ENCODE data around the gene TOM1L2. TPM values are rescaled to one million over a fixed set of nuclear protein-coding genes. Genes with fewer than 3 reads are reported as not detected.
"Not testable (repeated sequence)": the region's sequence is repeated elsewhere in the genome, so short reads cannot be mapped to it uniquely, and the experiment has no call there.

The TOM1L2 gene
- total RNA-seq, 1 experiment from 2014 or later = 12.8 TPM

GRCh38 chr17:18002171-18002570, 30.0 kb upstream of the TOM1L2 start:
- no peak for DNase-seq
- Histone ChIP-seq H3K9me3 (no peaks in the 10 kb centered on the region), H3K4me3 (no peak overlapping the region), H3K36me3 (no peaks in the 10 kb centered on the region), H3K27me3 (no peaks in the 10 kb centered on the region)

GRCh38 chr17:18000030-18000408, 27.8 kb upstream of the TOM1L2 start:
- H3K9me3 ChIP-seq = no peaks in the 10 kb centered on the region
- no peaks in the 10 kb centered on the region for H3K36me3 ChIP-seq
- no peak overlapping the region for H3K4me3 ChIP-seq
- no peaks in the 10 kb centered on the region for H3K27me3 ChIP-seq
- DNase-seq = no peak

GRCh38 chr17:17999364-18000029, 27.3 kb upstream of the TOM1L2 start:
- no peaks in the 10 kb centered on the region for H3K36me3 ChIP-seq
- H3K4me3 ChIP-seq = no peak overlapping the region
- no peak for DNase-seq
- H3K27me3 ChIP-seq = no peaks in the 10 kb centered on the region
- H3K9me3 ChIP-seq = no peaks in the 10 kb centered on the region

GRCh38 chr17:17998934-17999333, 26.7 kb upstream of the TOM1L2 start:
- H3K9me3 ChIP-seq = no peaks in the 10 kb centered on the region
- no peaks in the 10 kb centered on the region for H3K36me3 ChIP-seq
- no peak overlapping the region for H3K4me3 ChIP-seq
- H3K27me3 ChIP-seq = no peaks in the 10 kb centered on the region
- DNase-seq = no peak

- not testable (repeated sequence) for H3K9me3 ChIP-seq, H3K27me3 ChIP-seq, H3K36me3 ChIP-seq, DNase-seq, H3K4me3 ChIP-seq
Observed at GRCh38 chr17:17995887-17996286, 23.7 kb upstream of the TOM1L2 start.

GRCh38 chr17:17994271-17995069, 22.3 kb upstream of the TOM1L2 start:
- H3K27me3 ChIP-seq = no peaks in the 10 kb centered on the region
- no peaks in the 10 kb centered on the region for H3K36me3 ChIP-seq
- H3K9me3 ChIP-seq = no peaks in the 10 kb centered on the region
- DNase-seq = no peak
- H3K4me3 ChIP-seq = no peak overlapping the region

- Histone ChIP-seq H3K4me3 (no peak overlapping the region), H3K36me3 (no peaks in the 10 kb centered on the region), H3K9me3 (no peaks in the 10 kb centered on the region), H3K27me3 (no peaks in the 10 kb centered on the region)
- no peak for DNase-seq
Observed at GRCh38 chr17:17993852-17994251, 21.7 kb upstream of the TOM1L2 start.

- Histone ChIP-seq H3K36me3 (no peaks in the 10 kb centered on the region), H3K27me3 (no peaks in the 10 kb centered on the region), H3K4me3 (no peak overlapping the region), H3K9me3 (no peaks in the 10 kb centered on the region)
- DNase-seq = no peak
Observed at GRCh38 chr17:17993366-17993765, 21.2 kb upstream of the TOM1L2 start.

- peak; percentile 17 for DNase-seq
- no peaks in the 10 kb centered on the region for H3K27me3 ChIP-seq
- H3K9me3 ChIP-seq = no peaks in the 10 kb centered on the region
- H3K36me3 ChIP-seq = no peaks in the 10 kb centered on the region
- no peak overlapping the region for H3K4me3 ChIP-seq
Observed at GRCh38 chr17:17990282-17990681, 18.1 kb upstream of the TOM1L2 start.

GRCh38 chr17:17989618-17990017, 17.4 kb upstream of the TOM1L2 start:
- Histone ChIP-seq H3K36me3 (no peaks in the 10 kb centered on the region), H3K27me3 (no peaks in the 10 kb centered on the region), H3K9me3 (no peaks in the 10 kb centered on the region), H3K4me3 (no peak overlapping the region)
- no peak for DNase-seq

GRCh38 chr17:17989081-17989480, 16.9 kb upstream of the TOM1L2 start:
- Histone ChIP-seq H3K27me3 (no peaks in the 10 kb centered on the region), H3K9me3 (no peaks in the 10 kb centered on the region)

GRCh38 chr17:17988427-17988945, 16.3 kb upstream of the TOM1L2 start:
- DNase-seq = no peak
- no peaks in the 10 kb centered on the region for H3K27me3 ChIP-seq
- no peaks in the 10 kb centered on the region for H3K9me3 ChIP-seq
- H3K36me3 ChIP-seq = no peaks in the 10 kb centered on the region
- H3K4me3 ChIP-seq = no peak overlapping the region

More at GRCh38 chr17:17989081-17989480, 16.9 kb upstream of the TOM1L2 start:
- Histone ChIP-seq H3K4me3 (no peak overlapping the region), H3K36me3 (no peaks in the 10 kb centered on the region)
- no peak for DNase-seq

GRCh38 chr17:17987901-17988300, 15.7 kb upstream of the TOM1L2 start:
- Histone ChIP-seq H3K27me3 (no peaks in the 10 kb centered on the region), H3K9me3 (no peaks in the 10 kb centered on the region), H3K4me3 (no peak overlapping the region), H3K36me3 (no peaks in the 10 kb centered on the region)
- DNase-seq = no peak

- no peak for DNase-seq
- Histone ChIP-seq H3K4me3 (no peak overlapping the region), H3K36me3 (no peaks in the 10 kb centered on the region), H3K9me3 (no peaks in the 10 kb centered on the region), H3K27me3 (no peaks in the 10 kb centered on the region)
Observed at GRCh38 chr17:17987187-17987896, 15.1 kb upstream of the TOM1L2 start.

GRCh38 chr17:17985555-17985954, 13.4 kb upstream of the TOM1L2 start:
- H3K4me3 ChIP-seq = no peak overlapping the region
- DNase-seq = no peak
- no peaks in the 10 kb centered on the region for H3K9me3 ChIP-seq
- no peaks in the 10 kb centered on the region for H3K27me3 ChIP-seq
- H3K36me3 ChIP-seq = no peaks in the 10 kb centered on the region

GRCh38 chr17:17985153-17985552, 13.0 kb upstream of the TOM1L2 start:
- no peak overlapping the region for H3K4me3 ChIP-seq
- H3K9me3 ChIP-seq = no peaks in the 10 kb centered on the region
- no peak for DNase-seq
- no peaks in the 10 kb centered on the region for H3K27me3 ChIP-seq
- H3K36me3 ChIP-seq = no peaks in the 10 kb centered on the region

GRCh38 chr17:17983776-17984175, 11.6 kb upstream of the TOM1L2 start:
- Histone ChIP-seq H3K27me3 (no peaks in the 10 kb centered on the region), H3K36me3 (no peaks in the 10 kb centered on the region), H3K4me3 (no peak overlapping the region), H3K9me3 (no peaks in the 10 kb centered on the region)
- no peak for DNase-seq
